Prostate gland (tissue), 2 donors: ENCODE measurements around the gene SFXN1.

Experiments
- CTCF ChIP-seq, 4 experiments: fragments of 200-600 bp in 2 of 4; fragments of 450-650 bp in 2 of 4; sonication (generic) in 2 of 4; IDR thresholded peaks; 1 replicate in 3 of 4; 2 replicates in 1 of 4; pipeline ENCODE4 v1.5.1; 2016 to 2019; ENCODE audit warnings: antibody characterized with exemption in 4 of 4, mild to moderate bottlenecking in 2 of 4, moderate library complexity in 2 of 4
- POLR2A ChIP-seq: fragments of 450-650 bp; IDR thresholded peaks from one replicate; pipeline ENCODE4 v1.6.1; 2016; ENCODE audit warnings: antibody characterized with exemption, mild to moderate bottlenecking

GRCh38 chr5:175477440-175477839 lies 920 bp upstream of the SFXN1 start:
- TF ChIP-seq CTCF (IDR thresholded peaks at IDR 0.05) (no peak), POLR2A (no peak)
